ENCODE data around the gene ELAC2.

DNA sequence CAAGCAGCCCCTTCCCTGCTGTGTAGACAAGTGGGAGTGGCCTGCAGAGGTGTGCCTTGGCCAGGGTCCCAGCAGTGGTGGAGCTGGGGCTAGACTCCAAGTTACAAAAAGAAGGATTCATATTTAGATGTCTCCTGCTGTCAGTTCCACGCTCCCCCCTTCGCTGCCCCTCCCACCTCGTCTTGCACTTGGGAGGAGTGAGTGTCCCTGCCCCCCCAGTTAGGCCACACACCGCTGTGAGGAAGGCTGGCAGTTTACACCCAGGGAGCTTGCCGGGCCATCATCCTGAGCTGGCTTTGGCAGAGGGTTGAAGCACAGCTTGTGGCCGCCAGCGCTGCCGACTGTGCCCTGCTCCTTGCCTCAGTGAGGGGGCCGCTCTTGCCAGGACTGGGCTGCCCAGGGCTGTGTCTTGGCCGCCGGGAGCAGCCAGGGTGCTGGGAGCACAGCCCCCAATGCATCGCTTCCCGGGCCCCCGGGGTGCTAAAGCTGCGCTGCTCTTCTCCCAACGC, 44.3 kb downstream of the ELAC2 start:
- TF ChIP-seq, protein P1, sequence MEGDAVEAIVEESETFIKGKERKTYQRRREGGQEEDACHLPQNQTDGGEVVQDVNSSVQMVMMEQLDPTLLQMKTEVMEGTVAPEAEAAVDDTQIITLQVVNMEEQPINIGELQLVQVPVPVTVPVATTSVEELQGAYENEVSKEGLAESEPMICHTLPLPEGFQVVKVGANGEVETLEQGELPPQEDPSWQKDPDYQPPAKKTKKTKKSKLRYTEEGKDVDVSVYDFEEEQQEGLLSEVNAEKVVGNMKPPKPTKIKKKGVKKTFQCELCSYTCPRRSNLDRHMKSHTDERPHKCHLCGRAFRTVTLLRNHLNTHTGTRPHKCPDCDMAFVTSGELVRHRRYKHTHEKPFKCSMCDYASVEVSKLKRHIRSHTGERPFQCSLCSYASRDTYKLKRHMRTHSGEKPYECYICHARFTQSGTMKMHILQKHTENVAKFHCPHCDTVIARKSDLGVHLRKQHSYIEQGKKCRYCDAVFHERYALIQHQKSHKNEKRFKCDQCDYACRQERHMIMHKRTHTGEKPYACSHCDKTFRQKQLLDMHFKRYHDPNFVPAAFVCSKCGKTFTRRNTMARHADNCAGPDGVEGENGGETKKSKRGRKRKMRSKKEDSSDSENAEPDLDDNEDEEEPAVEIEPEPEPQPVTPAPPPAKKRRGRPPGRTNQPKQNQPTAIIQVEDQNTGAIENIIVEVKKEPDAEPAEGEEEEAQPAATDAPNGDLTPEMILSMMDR (IDR thresholded peaks at IDR 0.05), result no peak
- TF ChIP-seq POLR2A (IDR thresholded peaks at IDR 0.05), result no peak

All from Peyer's patch (tissue), 4 donors.